SU-DHL-6 (cell line): Measurements from ENCODE around the gene GOLGA6B.

Experiments
- H2AFZ ChIP-seq: fragments of 200-600 bp; sonication (generic); 2 replicates; pipeline ENCODE4 v1.6.1; 2014; ENCODE audit warnings: low read depth, mild to moderate bottlenecking, moderate library complexity, mixed read lengths, antibody characterized with exemption, low read length; ENCODE audit not compliant: severe bottlenecking
- H3F3A ChIP-seq: fragments of 200-600 bp; shearing (Covaris generic); 2 replicates; pipeline ENCODE4 v1.6.0; 2016; ENCODE audit warnings: antibody characterized with exemption, mild to moderate bottlenecking; ENCODE audit not compliant: insufficient read depth
- H3K27ac ChIP-seq: fragments of 200-600 bp; sonication (generic); 2 replicates; pipeline ENCODE4 v1.5.1; 2016; ENCODE audit warnings: low read depth, mild to moderate bottlenecking, low read length, moderate library complexity, mixed read lengths
- H3K27me3 ChIP-seq: fragments of 200-600 bp; sonication (generic), shearing (Covaris generic); 2 replicates; pipeline ENCODE4 v1.6.0; 2014; ENCODE audit warnings: mild to moderate bottlenecking, low read length
- H3K36me3 ChIP-seq: fragments of 200-600 bp; sonication (generic); 2 replicates; pipeline ENCODE4 v1.6.1; 2014; ENCODE audit warnings: mild to moderate bottlenecking, low read length, mixed read lengths
- H3K4me2 ChIP-seq: fragments of 300-600, 200-600 bp; shearing (Covaris generic), sonication (generic); 2 replicates; pipeline ENCODE4 v1.6.0; 2014; ENCODE audit warnings: low read length, low read depth, mild to moderate bottlenecking; ENCODE audit not compliant: poor library complexity, severe bottlenecking
- H3K4me3 ChIP-seq: fragments of 200-600 bp; sonication (generic); 2 replicates; pipeline ENCODE4 v1.5.1; 2014; ENCODE audit warnings: antibody characterized with exemption, low read length, mild to moderate bottlenecking, mixed read lengths; ENCODE audit not compliant: insufficient read depth, poor library complexity, severe bottlenecking
- H3K79me2 ChIP-seq: fragments of 200-600 bp; sonication (generic); 2 replicates; pipeline ENCODE4 v1.6.1; 2014; ENCODE audit warnings: mild to moderate bottlenecking, low read length, moderate library complexity; ENCODE audit not compliant: insufficient read depth
- H3K9ac ChIP-seq: fragments of 200-600 bp; sonication (generic); 2 replicates; pipeline ENCODE4 v1.7.0; 2014; ENCODE audit warnings: mild to moderate bottlenecking, low read length
- H3K9me2 ChIP-seq: fragments of 200-600 bp; sonication (generic); replicated peaks from 2 replicates; pipeline ENCODE4 v1.6.1; 2014; ENCODE audit warnings: low read length; ENCODE audit not compliant: insufficient read depth
- H3K9me3 ChIP-seq: fragments of 200-600 bp; sonication (generic); 2 replicates; pipeline ENCODE4 v1.6.1; 2014; ENCODE audit warnings: low read length, mixed read lengths; ENCODE audit not compliant: insufficient read depth
- H4K20me1 ChIP-seq: fragments of 200-600 bp; sonication (generic); 2 replicates; pipeline ENCODE4 v1.6.1; 2014; ENCODE audit warnings: low read depth, mild to moderate bottlenecking, antibody characterized with exemption, low read length, moderate library complexity, mixed read lengths
- CTCF ChIP-seq: fragments of 200-600 bp; sonication (generic); IDR thresholded peaks from one replicate; pipeline ENCODE4 v1.5.1; 2017; ENCODE audit warnings: antibody characterized with exemption, mild to moderate bottlenecking, low read length, moderate library complexity; ENCODE audit not compliant: insufficient read depth, poor library complexity, severe bottlenecking
- EZH2phosphoT487 ChIP-seq: fragments of 200-600 bp; sonication (generic), shearing (Covaris generic); conservative IDR thresholded peaks from 2 replicates; pipeline ENCODE4 v1.6.1; 2018; ENCODE audit warnings: mild to moderate bottlenecking, antibody characterized with exemption, low read length, moderate library complexity, mixed read lengths

Gene GOLGA6B

GRCh38 chr15:72682772-72683171 is 28.3 kb downstream of the GOLGA6B start:
- TF ChIP-seq CTCF (no peak), EZH2phosphoT487 (no peak)
- Histone ChIP-seq H3K4me3 (no peak overlapping the region), H3K27ac (no peak overlapping the region), H3F3A (no peaks in the 10 kb centered on the region), H3K36me3 (no peaks in the 10 kb centered on the region), H3K27me3 (no peaks in the 10 kb centered on the region), H3K9ac (no peak overlapping the region), H2AFZ (no peak overlapping the region), H3K79me2 (no peaks in the 10 kb centered on the region), H3K9me2 (no peaks in the 10 kb centered on the region), H3K4me2 (no peak overlapping the region), H3K9me3 (no peaks in the 10 kb centered on the region), H4K20me1 (no peaks in the 10 kb centered on the region)

DNA sequence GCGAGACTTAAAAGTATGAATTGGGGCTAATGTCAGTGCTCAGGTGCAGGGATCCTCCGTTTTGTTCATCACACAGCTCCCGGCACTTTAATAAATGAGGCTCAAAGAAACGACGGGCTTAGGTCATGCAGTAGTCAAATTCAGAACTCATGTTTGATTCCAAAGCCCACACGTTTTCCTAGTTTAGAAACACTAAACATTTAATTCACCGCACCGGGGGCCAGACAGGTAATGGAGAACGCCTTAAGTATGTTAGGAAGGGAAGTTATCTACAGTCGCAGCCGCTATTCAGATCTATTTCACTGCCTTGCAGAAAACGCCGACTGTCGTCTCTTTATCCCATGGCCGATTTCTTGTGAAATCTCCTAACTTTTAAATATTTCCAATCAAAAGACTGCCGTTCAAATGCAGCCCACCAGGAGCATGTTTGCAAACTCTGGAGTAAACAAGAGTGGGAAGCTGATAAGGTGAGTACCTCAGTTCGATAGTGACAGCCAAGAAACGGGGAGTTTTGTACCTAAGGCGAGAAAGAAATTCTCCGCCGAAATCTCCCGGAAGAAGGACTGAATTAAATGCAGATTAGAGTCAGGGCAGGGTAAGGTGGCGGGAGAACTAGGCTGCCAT is 30.9 kb downstream of the GOLGA6B start:
- no peaks in the 10 kb centered on the region for H3K27me3 ChIP-seq
- no peaks in the 10 kb centered on the region for H3K79me2 ChIP-seq
- peaks cover 8% of the 10 kb centered on the region; the same call in 1 of the 2 replicates for H3F3A ChIP-seq
- no peaks in the 10 kb centered on the region for H3K36me3 ChIP-seq
- TF ChIP-seq CTCF (no peak), EZH2phosphoT487 (no peak)
- H3K4me2 ChIP-seq = peak overlapping the region; percentile 88
- peak overlapping the region; percentile 67 for H3K9ac ChIP-seq
- H3K4me3 ChIP-seq = peak overlapping the region; percentile 65
- no peaks in the 10 kb centered on the region for H3K9me2 ChIP-seq
- H3K9me3 ChIP-seq = no peaks in the 10 kb centered on the region
- H2AFZ ChIP-seq = peak overlapping the region; percentile 89
- H3K27ac ChIP-seq = peak overlapping the region; percentile 44
- H4K20me1 ChIP-seq = no peaks in the 10 kb centered on the region

DNA sequence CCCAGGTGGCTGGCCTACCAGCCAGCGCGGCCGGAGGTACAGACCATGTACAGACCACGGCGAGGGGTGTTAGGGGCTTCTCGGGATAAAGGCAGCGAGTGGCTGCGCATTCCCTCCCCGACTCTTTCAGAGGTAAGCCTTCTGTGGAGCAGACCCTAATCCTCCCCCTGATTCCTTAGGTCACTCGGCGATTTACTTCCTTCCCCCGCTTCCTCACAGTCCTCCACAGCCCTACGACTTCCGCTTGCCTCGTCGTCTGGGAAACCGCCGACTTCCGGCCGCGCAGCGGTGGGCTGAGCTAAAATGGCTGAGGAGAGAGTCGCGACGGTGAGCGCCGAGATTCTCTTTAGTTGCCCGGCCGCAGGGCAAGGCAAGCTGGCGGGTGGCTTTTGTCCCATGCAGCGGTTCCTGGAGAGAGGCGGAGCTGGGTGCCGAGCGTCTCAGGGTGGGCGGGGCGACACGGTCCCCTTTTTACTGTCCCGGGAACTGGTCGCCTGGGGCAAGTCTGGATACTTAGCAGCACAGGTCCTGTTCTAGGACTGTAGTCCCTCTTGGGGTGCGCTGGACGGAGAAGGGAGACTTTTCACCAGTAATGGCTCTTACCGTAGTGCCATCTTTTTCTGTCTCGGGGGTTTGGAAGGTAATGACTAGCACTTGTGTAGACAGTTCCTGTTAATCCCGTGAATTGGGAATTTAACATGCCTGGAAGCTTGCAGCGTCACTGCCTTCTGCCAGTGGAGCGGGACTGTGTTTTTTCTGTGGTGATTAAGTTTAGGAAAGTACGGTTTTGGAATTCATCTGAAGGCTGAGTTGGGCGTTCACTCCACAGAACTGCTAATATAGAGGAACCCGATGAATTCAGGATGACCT is 31.7 kb downstream of the GOLGA6B start, which contains the start of the genes BBS4 and HIGD2B:
BBS4 (plus strand) TSS at position 283 of the 870 bp plus-strand sequence; CDS start at position 304, 21 bp downstream.
HIGD2B (minus strand) TSS at position 258 of the 870 bp plus-strand sequence. CDS start 9,808 bp downstream, outside the sequence.
- H3K4me3 ChIP-seq = peak within 1 kb of the TSS; percentile 65
- no peaks in the 10 kb centered on the region for H3K9me3 ChIP-seq
- H3F3A ChIP-seq = peaks cover 14% of the 10 kb centered on the region; the same call in 1 of the 2 replicates
- no peaks in the 10 kb centered on the region for H4K20me1 ChIP-seq
- H3K79me2 ChIP-seq = no peaks in the 10 kb centered on the region
- H2AFZ ChIP-seq = peak within 1 kb of the TSS; percentile 89
- no peak for TF ChIP-seq EZH2phosphoT487
- TF ChIP-seq CTCF = no peak
- H3K27ac ChIP-seq = peak within 1 kb of the TSS; percentile 44
- H3K9ac ChIP-seq = peak within 1 kb of the TSS; percentile 67
- no peaks in the 10 kb centered on the region for H3K27me3 ChIP-seq
- no peaks in the 10 kb centered on the region for H3K9me2 ChIP-seq
- peak within 1 kb of the TSS; percentile 88 for H3K4me2 ChIP-seq
- H3K36me3 ChIP-seq = no peaks in the 10 kb centered on the region
